ENCODE data around the gene YWHAG. TPM values are rescaled to one million over a fixed set of nuclear protein-coding genes. Genes with fewer than 3 reads are reported as not detected.

YWHAG gene
- total RNA-seq, 2 donors from 2014 or later, result 49.1 to 80.2 TPM

- no peak for DNase-seq (ENCODE audit: low spot score)
- no peaks in the 10 kb centered on the region for H3K27me3 ChIP-seq (replicated peaks; ENCODE audit: insufficient read depth)
- H3K4me1 ChIP-seq (replicated peaks), result no peaks in the 10 kb centered on the region
- no peak overlapping the region for H3K27ac ChIP-seq
- no peaks in the 10 kb centered on the region for H3K36me3 ChIP-seq
- intact Hi-C loops (cut with DNase I), result no loop called here
- H3K4me3 ChIP-seq, result peak overlapping the region; percentile 44 to 53
- 75% methylated on average over 17 of the region's 17 CpGs for WGBS
- no peaks in the 10 kb centered on the region for H3K9me3 ChIP-seq
- TF ChIP-seq POLR2A (IDR thresholded peaks at IDR 0.05) (no peak), CTCF (IDR thresholded peaks at IDR 0.05) (no peak), POLR2AphosphoS5 (IDR thresholded peaks at IDR 0.05) (no peak)
Observed at GRCh38 chr7:76283254-76284159, 75.3 kb downstream of the YWHAG start.

- no peak for DNase-seq (ENCODE audit: low spot score)
- peak overlapping the region; percentile 44 to 53 for H3K4me3 ChIP-seq
- H3K4me1 ChIP-seq (replicated peaks), result no peaks in the 10 kb centered on the region
- H3K36me3 ChIP-seq, result no peaks in the 10 kb centered on the region
- H3K27me3 ChIP-seq (replicated peaks; ENCODE audit: insufficient read depth), result no peaks in the 10 kb centered on the region
- WGBS, result 1% methylated on average over 39 of the region's 98 CpGs
- H3K27ac ChIP-seq, result peak overlapping the region in 1 of 2 donors; percentile 52
- H3K9me3 ChIP-seq, result no peaks in the 10 kb centered on the region
- TF ChIP-seq POLR2A (IDR thresholded peaks at IDR 0.05), result peak; percentile 52
- no peak for TF ChIP-seq POLR2AphosphoS5 (IDR thresholded peaks at IDR 0.05)
- intact Hi-C loops (cut with DNase I), result no loop called here
Observed at GRCh38 chr7:76282344-76283253, 76.2 kb downstream of the YWHAG start.

GRCh38 chr7:76281706-76282343 is 77.0 kb downstream of the YWHAG start:
- 1% methylated on average over 30 of the region's 36 CpGs for WGBS
- intact Hi-C loops (cut with DNase I), result no loop called here

GRCh38 chr7:76281006-76281705 is 77.6 kb downstream of the YWHAG start:
- Histone ChIP-seq H3K9me3 (no peaks in the 10 kb centered on the region), H3K4me1 (replicated peaks) (no peaks in the 10 kb centered on the region), H3K27ac (no peak overlapping the region), H3K4me3 (peak overlapping the region; percentile 12 to 53), H3K27me3 (replicated peaks; ENCODE audit: insufficient read depth) (no peaks in the 10 kb centered on the region), H3K36me3 (no peaks in the 10 kb centered on the region)
- WGBS, result 5% methylated on average over 57 of the region's 63 CpGs
- intact Hi-C loops (cut with DNase I), result no loop called here
- TF ChIP-seq POLR2A (IDR thresholded peaks at IDR 0.05) (no peak), CTCF (IDR thresholded peaks at IDR 0.05) (no peak), POLR2AphosphoS5 (IDR thresholded peaks at IDR 0.05) (no peak)
- no peak for DNase-seq (ENCODE audit: low spot score)

More at GRCh38 chr7:76281706-76282343, 77.0 kb downstream of the YWHAG start:
- Histone ChIP-seq H3K27me3 (replicated peaks; ENCODE audit: insufficient read depth) (no peaks in the 10 kb centered on the region), H3K9me3 (no peaks in the 10 kb centered on the region), H3K4me3 (peak overlapping the region; percentile 44 to 53), H3K4me1 (replicated peaks) (no peaks in the 10 kb centered on the region), H3K27ac (no peak overlapping the region), H3K36me3 (no peaks in the 10 kb centered on the region)
- TF ChIP-seq POLR2AphosphoS5 (IDR thresholded peaks at IDR 0.05) (no peak), POLR2A (IDR thresholded peaks at IDR 0.05) (no peak), CTCF (IDR thresholded peaks at IDR 0.05) (no peak)
- no peak for DNase-seq (ENCODE audit: low spot score)

All from prostate gland (tissue), 2 donors.